Esophagus muscularis mucosa (tissue), 3 donors: ENCODE data around the gene ELK3.

ENCODE experiments used
- CTCF ChIP-seq, 3 experiments: fragments of 200-600 bp in 2 of 3; fragments of 450-650 bp in 1 of 3; sonication (generic) in 2 of 3; IDR thresholded peaks; one replicate each; pipeline ENCODE4 v1.5.1; 2017 to 2019; ENCODE audit warnings: antibody characterized with exemption in 3 of 3, mild to moderate bottlenecking in 2 of 3, moderate library complexity in 1 of 3
- POLR2AphosphoS5 ChIP-seq, 2 donors: sonication (generic); formaldehyde crosslinking; IDR thresholded peaks; one replicate each; pipeline ENCODE4 v1.6.1; 2017; ENCODE audit warnings: antibody characterized with exemption in 2 of 2

- TF ChIP-seq POLR2AphosphoS5 (IDR thresholded peaks at IDR 0.05) (no peak), CTCF (IDR thresholded peaks at IDR 0.05) (no peak)
Observed at GRCh38 chr12:96199464-96199863, 5.3 kb downstream of the ELK3 start.
